ENCODE results near the gene KRTAP12-2. TPM values are rescaled to one million over a fixed set of nuclear protein-coding genes. Genes with fewer than 3 reads are reported as not detected.
A peak's percentile ranks its signal among the peaks of the same experiment; 100 is the strongest.

Gene KRTAP12-2
- total RNA-seq, 4 donors from 2014 or later, result not detected

DNA sequence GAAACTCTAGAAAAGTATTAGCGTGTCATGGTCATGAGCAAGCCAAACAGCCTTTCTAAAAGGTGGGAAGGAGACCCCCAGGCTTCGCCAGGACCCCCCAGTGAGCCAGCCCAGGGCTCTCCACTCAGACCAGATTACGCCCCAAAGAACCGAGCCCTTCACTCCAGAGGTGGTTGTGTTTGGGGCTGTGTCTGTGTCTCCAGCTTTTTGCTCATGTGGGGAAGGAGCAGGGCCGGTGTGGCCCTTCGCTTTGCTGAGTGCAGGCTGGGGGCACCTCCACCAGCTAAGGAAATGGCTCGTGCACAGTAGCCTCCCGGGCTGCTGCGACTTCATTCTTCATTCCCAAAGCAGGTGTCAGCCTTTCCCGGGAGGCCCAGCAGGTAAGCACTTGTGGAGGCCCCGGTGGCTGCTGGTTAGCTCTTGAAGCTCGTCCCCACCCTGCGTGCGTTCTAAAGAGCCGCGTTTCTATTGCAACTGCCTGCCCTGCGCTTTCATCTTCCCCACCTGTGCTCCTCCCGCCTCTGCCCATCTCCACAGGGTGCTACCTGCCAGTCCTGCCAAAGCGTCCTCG, 44.1 kb upstream of the KRTAP12-2 start:
- TF ChIP-seq, protein P1, sequence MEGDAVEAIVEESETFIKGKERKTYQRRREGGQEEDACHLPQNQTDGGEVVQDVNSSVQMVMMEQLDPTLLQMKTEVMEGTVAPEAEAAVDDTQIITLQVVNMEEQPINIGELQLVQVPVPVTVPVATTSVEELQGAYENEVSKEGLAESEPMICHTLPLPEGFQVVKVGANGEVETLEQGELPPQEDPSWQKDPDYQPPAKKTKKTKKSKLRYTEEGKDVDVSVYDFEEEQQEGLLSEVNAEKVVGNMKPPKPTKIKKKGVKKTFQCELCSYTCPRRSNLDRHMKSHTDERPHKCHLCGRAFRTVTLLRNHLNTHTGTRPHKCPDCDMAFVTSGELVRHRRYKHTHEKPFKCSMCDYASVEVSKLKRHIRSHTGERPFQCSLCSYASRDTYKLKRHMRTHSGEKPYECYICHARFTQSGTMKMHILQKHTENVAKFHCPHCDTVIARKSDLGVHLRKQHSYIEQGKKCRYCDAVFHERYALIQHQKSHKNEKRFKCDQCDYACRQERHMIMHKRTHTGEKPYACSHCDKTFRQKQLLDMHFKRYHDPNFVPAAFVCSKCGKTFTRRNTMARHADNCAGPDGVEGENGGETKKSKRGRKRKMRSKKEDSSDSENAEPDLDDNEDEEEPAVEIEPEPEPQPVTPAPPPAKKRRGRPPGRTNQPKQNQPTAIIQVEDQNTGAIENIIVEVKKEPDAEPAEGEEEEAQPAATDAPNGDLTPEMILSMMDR (IDR thresholded peaks at IDR 0.05), result no peak
- DNase-seq (ENCODE audit: low spot score) (peak; percentile 13), ATAC-seq (ENCODE audit: low FRiP score) (no peak)

DNA sequence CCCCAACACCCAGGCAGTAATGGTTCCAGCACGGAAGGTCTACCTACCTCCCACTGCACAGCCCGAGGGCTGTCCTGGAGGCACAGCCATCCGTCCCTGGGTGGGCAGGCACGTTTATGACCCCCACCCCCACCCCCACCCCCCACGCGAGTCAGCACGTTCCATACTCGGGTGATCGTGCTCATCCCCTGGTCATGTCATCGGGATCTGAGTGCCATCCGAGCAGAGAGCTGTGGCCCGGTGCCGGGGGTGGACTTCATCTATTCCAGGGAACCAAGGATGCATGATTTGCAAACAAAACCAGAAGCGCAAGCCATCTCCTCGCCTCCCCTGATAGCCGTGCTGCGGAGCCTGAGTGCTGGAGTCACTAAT, 43.6 kb upstream of the KRTAP12-2 start:
- DNase-seq (ENCODE audit: low spot score) (no peak), ATAC-seq (ENCODE audit: low FRiP score) (no peak)
- TF ChIP-seq, protein P1 (IDR thresholded peaks at IDR 0.05), result no peak

DNA sequence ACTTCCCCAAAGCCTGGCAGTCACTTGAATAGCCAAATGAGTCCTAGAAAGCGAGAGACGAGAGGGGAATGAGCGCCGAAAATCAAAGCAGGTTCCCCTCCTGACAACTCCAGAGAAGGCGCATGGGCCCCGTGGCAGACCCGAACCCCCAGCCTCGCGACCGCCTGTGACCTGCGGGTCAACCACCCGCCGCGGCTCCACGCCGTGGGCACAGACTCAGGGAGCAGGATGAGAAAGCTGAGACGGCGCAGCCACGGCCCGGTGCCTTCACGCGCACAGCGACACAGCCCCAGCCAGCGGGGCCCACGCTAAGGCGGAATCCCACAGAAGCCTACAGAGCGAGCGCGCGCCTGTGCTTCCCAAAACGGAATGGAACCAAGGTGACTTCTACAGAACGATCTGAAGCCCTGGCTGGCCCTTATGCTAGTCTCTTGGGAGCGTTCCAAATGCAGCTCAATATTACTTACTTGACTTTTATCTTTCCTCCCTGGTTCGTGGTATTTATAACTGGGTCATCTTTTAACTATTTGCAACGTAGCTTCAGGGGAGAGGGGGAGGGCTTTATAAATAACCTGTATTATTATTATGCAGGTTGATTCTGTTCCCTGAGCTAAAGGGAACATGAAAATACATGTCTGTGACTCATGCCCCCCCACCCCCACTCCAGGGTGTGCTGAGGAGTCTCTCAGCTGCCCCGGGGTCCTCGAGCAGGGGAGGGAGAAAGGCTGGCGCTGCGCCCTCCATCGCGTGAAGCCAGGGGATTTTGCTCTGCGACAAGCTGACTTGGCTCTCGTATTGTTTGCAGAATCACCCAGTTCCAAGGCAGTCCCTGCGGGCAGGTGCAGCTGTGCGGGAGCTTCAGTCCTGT, 42.9 kb upstream of the KRTAP12-2 start:
- DNase-seq (ENCODE audit: low spot score), result peak; percentile 16
- ATAC-seq (ENCODE audit: low FRiP score), result no peak
- TF ChIP-seq, protein P1 (IDR thresholded peaks at IDR 0.05), result no peak

DNA sequence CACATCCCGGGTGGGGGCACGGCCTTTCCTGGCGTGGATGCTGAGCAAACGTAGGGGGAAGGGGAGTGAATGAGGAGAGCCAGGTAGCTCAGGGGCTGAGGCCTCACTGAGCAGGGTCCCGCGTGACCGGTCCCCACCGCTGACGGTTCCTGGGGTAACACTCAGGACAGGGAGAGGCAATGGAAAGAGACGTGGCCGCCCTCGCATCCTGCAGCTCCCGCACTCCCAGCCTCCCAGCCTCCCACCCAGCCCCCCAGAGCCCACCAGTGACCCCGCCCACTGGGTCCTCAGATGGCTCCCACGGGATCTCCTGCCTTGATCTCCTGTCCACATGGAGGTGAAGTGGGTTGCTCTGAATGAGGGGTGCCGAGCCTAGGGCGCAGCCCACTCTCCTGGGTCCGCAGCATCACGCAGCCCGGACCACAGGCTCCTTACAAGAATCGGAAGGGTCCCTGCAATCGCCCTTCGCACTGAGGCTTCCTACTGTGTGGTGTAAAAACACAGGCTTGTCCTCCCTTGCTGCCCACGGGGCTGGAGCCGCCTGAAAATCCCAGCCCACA, 42.2 kb upstream of the KRTAP12-2 start:
- ATAC-seq (ENCODE audit: low FRiP score), result no peak
- TF ChIP-seq, protein P1 (IDR thresholded peaks at IDR 0.05), result no peak
- peak; percentile 16 for DNase-seq (ENCODE audit: low spot score)

DNA sequence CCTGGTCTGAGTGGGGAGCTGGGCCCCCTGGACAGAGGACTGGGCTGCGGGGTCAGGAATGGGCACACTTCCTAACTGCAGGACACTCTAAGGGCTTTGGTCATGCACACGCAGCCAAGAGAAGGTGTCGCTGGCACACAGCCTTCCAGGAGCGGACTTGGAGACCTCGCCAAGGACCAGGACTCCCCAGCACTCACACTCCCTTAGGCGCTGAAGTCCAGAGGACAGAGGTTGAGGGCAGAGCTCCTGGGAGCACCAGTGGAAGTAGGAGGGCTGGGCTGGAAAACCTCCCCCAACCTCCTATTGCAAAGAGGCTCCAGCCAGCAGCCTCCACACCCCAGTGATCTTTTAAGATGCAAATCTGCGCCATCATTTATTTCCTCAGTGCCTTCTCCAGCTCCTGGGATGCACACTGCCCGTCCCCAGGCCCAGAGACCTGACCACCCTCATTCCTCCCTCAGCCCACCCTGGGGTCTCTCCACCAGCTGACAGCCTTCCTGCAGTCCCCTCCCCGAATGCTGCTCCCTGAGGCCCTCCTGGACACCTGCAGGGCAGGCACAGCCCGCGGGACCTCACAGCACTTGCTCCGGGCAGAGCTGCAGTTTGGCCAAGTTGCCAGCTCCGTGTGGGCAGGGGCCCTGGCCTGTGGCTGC, 41.6 kb upstream of the KRTAP12-2 start:
- TF ChIP-seq, protein P1 (IDR thresholded peaks at IDR 0.05), result no peak
- ATAC-seq (ENCODE audit: low FRiP score) (no peak), DNase-seq (ENCODE audit: low spot score) (no peak)

DNA sequence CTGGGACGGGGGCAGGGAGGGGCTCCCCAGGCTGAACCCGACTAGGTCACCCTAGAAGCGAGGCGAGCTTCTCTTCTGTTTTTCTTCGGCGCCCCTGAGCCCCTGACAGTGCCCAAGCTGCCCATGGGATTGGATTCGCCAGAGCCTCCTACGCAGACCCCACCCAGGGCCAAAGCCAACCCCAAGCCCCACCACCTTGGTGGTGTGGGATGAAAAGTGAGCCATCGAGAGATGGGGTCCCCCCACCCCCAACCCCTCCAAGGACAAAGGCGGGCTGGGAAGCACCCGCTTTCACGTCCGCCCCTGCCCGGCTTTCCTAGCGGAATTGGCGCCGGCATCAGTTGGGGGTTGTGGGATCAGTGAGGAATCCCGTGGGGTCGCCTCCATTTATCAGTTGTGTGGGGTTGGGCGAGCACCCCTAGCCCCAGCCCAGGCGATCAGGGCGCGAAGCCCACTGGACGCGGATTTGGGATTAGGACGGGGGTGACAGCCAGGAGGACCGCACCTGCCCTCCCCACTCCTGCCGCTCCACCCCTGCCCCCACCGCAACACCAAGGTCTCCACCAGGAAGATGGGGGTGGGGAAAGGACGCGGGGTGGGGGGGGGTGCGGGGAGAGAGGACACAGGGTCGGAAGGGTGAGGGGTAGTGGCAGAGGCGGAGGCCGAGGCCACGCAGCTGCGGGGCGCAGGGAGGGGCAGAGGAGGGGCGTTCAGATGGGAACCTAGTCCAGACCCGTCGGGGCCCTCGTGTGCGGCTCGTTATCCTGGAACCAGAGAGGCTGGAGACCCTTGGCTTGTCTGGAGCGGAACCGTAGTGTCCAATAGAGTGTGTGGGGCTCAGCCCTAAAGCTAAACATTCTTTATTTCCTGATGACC, 40.2 kb upstream of the KRTAP12-2 start:
- TF ChIP-seq, protein P1 (IDR thresholded peaks at IDR 0.05), result no peak
- DNase-seq (ENCODE audit: low spot score), result no peak
- ATAC-seq (ENCODE audit: low FRiP score), result no peak
